SK-N-SH treated with all-trans-retinoic acid at 6 μM for 48 hours (cell line): ENCODE results near the gene PACS1.

ENCODE experiments used
- ATAC-seq: fragments of 200-7000 bp; cut with Tn5 transposase; 3 replicates; pipeline ENCODE4 v1.9.1; 2020; ENCODE audit warnings: mild to moderate bottlenecking, moderate library complexity
- BACH2 ChIP-seq: fragments of 250-450 bp; sonication (Bioruptor Pico); IDR thresholded peaks from 2 replicates; pipeline ENCODE4 v1.9.0; 2021; ENCODE audit warnings: mild to moderate bottlenecking, borderline replicate concordance
- CREB5 ChIP-seq: fragments of 250-450 bp; sonication (Bioruptor Pico); IDR thresholded peaks from 2 replicates; pipeline ENCODE4 v1.5.1; 2020; ENCODE audit warnings: low read depth, mild to moderate bottlenecking, moderate library complexity
- CSDC2 ChIP-seq: fragments of 250-450 bp; sonication (Bioruptor Pico); IDR thresholded peaks from 2 replicates; pipeline ENCODE4 v1.5.0; 2020; ENCODE audit warnings: mild to moderate bottlenecking, moderate library complexity
- CSRNP3 ChIP-seq: fragments of 250-450 bp; sonication (Bioruptor Pico); IDR thresholded peaks from 2 replicates; pipeline ENCODE4 v1.5.1; 2021; ENCODE audit warnings: mild to moderate bottlenecking, moderate library complexity
- ESRRG ChIP-seq: fragments of 250-450 bp; sonication (Bioruptor Pico); IDR thresholded peaks from 2 replicates; pipeline ENCODE4 v1.6.1; 2021; ENCODE audit warnings: mild to moderate bottlenecking
- ISL1 ChIP-seq: fragments of 250-450 bp; sonication (Bioruptor Pico); IDR thresholded peaks from 2 replicates; pipeline ENCODE4 v2.1.2; 2022; ENCODE audit warnings: mild to moderate bottlenecking, moderate library complexity
- OSR1 ChIP-seq: fragments of 250-450 bp; sonication (Bioruptor Pico); IDR thresholded peaks from 2 replicates; pipeline ENCODE4 v1.8.0; 2022; ENCODE audit warnings: moderate library complexity, mild to moderate bottlenecking, inconsistent platforms
- POU6F1 ChIP-seq: fragments of 250-450 bp; sonication (Bioruptor Pico); IDR thresholded peaks from 2 replicates; pipeline ENCODE4 v1.8.0; 2021; ENCODE audit warnings: low read depth, mild to moderate bottlenecking, moderate library complexity, borderline replicate concordance
- PPARA ChIP-seq: fragments of 250-450 bp; sonication (Bioruptor Pico); IDR thresholded peaks from 2 replicates; pipeline ENCODE4 v1.5.0; 2020; ENCODE audit warnings: mild to moderate bottlenecking, borderline replicate concordance
- RARB ChIP-seq: fragments of 250-450 bp; sonication (Bioruptor Pico); IDR thresholded peaks from 2 replicates; pipeline ENCODE4 v1.8.0; 2021; ENCODE audit warnings: mild to moderate bottlenecking, moderate library complexity
- SNAI2 ChIP-seq: fragments of 250-450 bp; sonication (Bioruptor Pico); IDR thresholded peaks from 2 replicates; pipeline ENCODE4 v1.5.0; 2020; ENCODE audit warnings: mild to moderate bottlenecking, moderate library complexity
- TCF4 ChIP-seq: fragments of 250-450 bp; sonication (Bioruptor Pico); IDR thresholded peaks from 2 replicates; pipeline ENCODE4 v1.8.0; 2021; ENCODE audit warnings: mild to moderate bottlenecking, moderate library complexity, borderline replicate concordance
- TOX ChIP-seq: fragments of 250-450 bp; sonication (Bioruptor Pico); IDR thresholded peaks from 2 replicates; pipeline ENCODE4 v1.8.0; 2021; ENCODE audit warnings: mild to moderate bottlenecking, moderate library complexity, borderline replicate concordance
- ZC3H10 ChIP-seq: fragments of 250-450 bp; sonication (Bioruptor Pico); IDR thresholded peaks from 2 replicates; pipeline ENCODE4 v1.5.1; 2021; ENCODE audit warnings: mild to moderate bottlenecking, moderate library complexity
- ZFP3 ChIP-seq: fragments of 250-450 bp; sonication (Bioruptor Pico); IDR thresholded peaks from 2 replicates; pipeline ENCODE4 v1.5.0; 2020; ENCODE audit warnings: mild to moderate bottlenecking, moderate library complexity
- ZFP30 ChIP-seq: fragments of 450-650 bp; formaldehyde crosslinking; IDR thresholded peaks from 2 replicates; pipeline ENCODE4 v1.5.0; 2022; ENCODE audit warnings: mild to moderate bottlenecking, moderate library complexity
- ZNF565 ChIP-seq: fragments of 450-650 bp; formaldehyde crosslinking; conservative IDR thresholded peaks from 2 replicates; pipeline ENCODE4 v1.5.0; 2020; ENCODE audit warnings: low read depth, mild to moderate bottlenecking, moderate library complexity
- ZNF8 ChIP-seq: fragments of 450-650 bp; formaldehyde crosslinking; IDR thresholded peaks from 2 replicates; pipeline ENCODE4 v1.5.0; 2020; ENCODE audit warnings: mild to moderate bottlenecking, moderate library complexity
- TF ChIP-seq, protein P1 (sequence below): fragments of 250-450 bp; sonication (Bioruptor Pico); IDR thresholded peaks from 2 replicates; pipeline ENCODE4 v1.5.0; 2020; ENCODE audit warnings: mild to moderate bottlenecking, moderate library complexity

The PACS1 gene

DNA sequence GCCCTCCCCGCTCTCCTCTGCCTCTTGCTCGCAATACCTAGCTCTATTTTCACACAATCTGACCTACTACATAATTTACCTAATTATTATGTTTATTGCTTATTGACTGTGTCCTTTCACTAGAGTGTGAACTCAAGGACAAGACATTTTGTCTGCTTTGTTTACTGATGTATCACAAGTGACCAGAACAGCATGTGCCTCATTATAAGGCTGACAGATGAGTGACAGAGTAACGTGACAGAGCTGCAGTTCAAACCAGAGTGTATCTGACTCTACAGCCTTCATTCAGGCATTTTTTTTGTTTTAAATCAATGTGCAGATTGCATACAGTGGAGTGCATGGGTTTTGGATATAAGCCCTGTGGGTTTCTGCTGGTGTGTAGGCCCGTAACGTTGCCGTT is 116.4 kb downstream of the PACS1 start:
- no peak for TF ChIP-seq ISL1 (CRISPR knock-in tag)
- TF ChIP-seq ZNF565: no peak
- TF ChIP-seq BACH2 (CRISPR knock-in tag): no peak
- TF ChIP-seq CREB5 (CRISPR knock-in tag): no peak
- TF ChIP-seq CSDC2 (CRISPR knock-in tag): no peak
- no peak for TF ChIP-seq ZFP3 (CRISPR knock-in tag)
- TF ChIP-seq, all 23 proteins: peak for 0
- no peak for ATAC-seq

GRCh38 chr11:66187453-66187852 is 117.4 kb downstream of the PACS1 start:
- no peak for TF ChIP-seq CSDC2 (CRISPR knock-in tag)
- no peak for ATAC-seq

GRCh38 chr11:66188580-66188979 is 118.5 kb downstream of the PACS1 start:
- TF ChIP-seq, protein P1, sequence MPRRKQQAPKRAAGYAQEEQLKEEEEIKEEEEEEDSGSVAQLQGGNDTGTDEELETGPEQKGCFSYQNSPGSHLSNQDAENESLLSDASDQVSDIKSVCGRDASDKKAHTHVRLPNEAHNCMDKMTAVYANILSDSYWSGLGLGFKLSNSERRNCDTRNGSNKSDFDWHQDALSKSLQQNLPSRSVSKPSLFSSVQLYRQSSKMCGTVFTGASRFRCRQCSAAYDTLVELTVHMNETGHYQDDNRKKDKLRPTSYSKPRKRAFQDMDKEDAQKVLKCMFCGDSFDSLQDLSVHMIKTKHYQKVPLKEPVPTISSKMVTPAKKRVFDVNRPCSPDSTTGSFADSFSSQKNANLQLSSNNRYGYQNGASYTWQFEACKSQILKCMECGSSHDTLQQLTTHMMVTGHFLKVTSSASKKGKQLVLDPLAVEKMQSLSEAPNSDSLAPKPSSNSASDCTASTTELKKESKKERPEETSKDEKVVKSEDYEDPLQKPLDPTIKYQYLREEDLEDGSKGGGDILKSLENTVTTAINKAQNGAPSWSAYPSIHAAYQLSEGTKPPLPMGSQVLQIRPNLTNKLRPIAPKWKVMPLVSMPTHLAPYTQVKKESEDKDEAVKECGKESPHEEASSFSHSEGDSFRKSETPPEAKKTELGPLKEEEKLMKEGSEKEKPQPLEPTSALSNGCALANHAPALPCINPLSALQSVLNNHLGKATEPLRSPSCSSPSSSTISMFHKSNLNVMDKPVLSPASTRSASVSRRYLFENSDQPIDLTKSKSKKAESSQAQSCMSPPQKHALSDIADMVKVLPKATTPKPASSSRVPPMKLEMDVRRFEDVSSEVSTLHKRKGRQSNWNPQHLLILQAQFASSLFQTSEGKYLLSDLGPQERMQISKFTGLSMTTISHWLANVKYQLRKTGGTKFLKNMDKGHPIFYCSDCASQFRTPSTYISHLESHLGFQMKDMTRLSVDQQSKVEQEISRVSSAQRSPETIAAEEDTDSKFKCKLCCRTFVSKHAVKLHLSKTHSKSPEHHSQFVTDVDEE (CRISPR knock-in tag): no peak
- TF ChIP-seq OSR1 (CRISPR knock-in tag): no peak
- TF ChIP-seq PPARA (CRISPR knock-in tag): no peak
- no peak for TF ChIP-seq TOX (CRISPR knock-in tag)
- no peak for TF ChIP-seq ZFP3 (CRISPR knock-in tag)
- no peak for TF ChIP-seq ZNF565
- TF ChIP-seq CSRNP3 (CRISPR knock-in tag): no peak
- no peak for TF ChIP-seq CREB5 (CRISPR knock-in tag)
- no peak for TF ChIP-seq CSDC2 (CRISPR knock-in tag)
- no peak for TF ChIP-seq ESRRG (CRISPR knock-in tag)
- no peak for TF ChIP-seq BACH2 (CRISPR knock-in tag)
- peak; percentile 77 for ATAC-seq

GRCh38 chr11:66189031-66189745 is 119.1 kb downstream of the PACS1 start:
- ATAC-seq: no peak
- TF ChIP-seq ZNF8 (CRISPR knock-in tag) (no peak), PPARA (CRISPR knock-in tag) (no peak)

- ATAC-seq: no peak
- no peak for TF ChIP-seq CSRNP3 (CRISPR knock-in tag)
- TF ChIP-seq ESRRG (CRISPR knock-in tag): no peak
- no peak for TF ChIP-seq ZFP30
- no peak for TF ChIP-seq BACH2 (CRISPR knock-in tag)
- TF ChIP-seq SNAI2 (CRISPR knock-in tag): no peak
- no peak for TF ChIP-seq TOX (CRISPR knock-in tag)
- no peak for TF ChIP-seq ZFP3 (CRISPR knock-in tag)
- no peak for TF ChIP-seq TCF4 (CRISPR knock-in tag)
- no peak for TF ChIP-seq OSR1 (CRISPR knock-in tag)
- TF ChIP-seq, protein P1 (CRISPR knock-in tag): no peak
- TF ChIP-seq ZC3H10 (CRISPR knock-in tag): no peak
- TF ChIP-seq CSDC2 (CRISPR knock-in tag): no peak
- TF ChIP-seq RARB (CRISPR knock-in tag): no peak
- TF ChIP-seq PPARA (CRISPR knock-in tag): no peak
- TF ChIP-seq POU6F1 (CRISPR knock-in tag): no peak
These were observed 120.7 kb downstream of the PACS1 start for GRCh38 chr11:66190786-66191185.
